HG03175 (cell line): ENCODE results near the gene TMEM106B.

Source experiments
- ATAC-seq: cut with Tn5 transposase; IDR thresholded peaks from one replicate; pipeline ENCODE4 v1.9.1; 2021; ENCODE audit warnings: mild to moderate bottlenecking, moderate library complexity; ENCODE audit not compliant: unreplicated experiment

TMEM106B gene

GRCh38 chr7:12226756-12227155 is 15.7 kb downstream of the TMEM106B start:
- ATAC-seq, result no peak

DNA sequence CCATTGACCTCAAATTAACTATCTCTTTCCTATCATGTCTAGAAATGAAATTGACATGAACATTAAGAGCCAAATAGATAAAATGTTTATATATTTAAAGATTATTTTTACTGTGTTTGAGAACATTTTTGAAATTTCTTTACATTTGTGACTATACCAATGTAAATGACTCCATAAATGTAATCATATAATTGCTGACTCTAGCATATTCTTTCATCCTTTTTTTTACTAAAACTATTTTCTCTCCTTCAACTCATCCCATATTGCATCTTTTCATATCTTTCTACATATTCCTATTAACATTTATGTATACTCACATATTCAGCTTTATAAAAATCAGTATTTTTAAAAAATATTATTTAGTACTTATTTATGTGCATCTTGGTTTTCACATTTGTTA is 16.9 kb downstream of the TMEM106B start:
- ATAC-seq, result no peak

DNA sequence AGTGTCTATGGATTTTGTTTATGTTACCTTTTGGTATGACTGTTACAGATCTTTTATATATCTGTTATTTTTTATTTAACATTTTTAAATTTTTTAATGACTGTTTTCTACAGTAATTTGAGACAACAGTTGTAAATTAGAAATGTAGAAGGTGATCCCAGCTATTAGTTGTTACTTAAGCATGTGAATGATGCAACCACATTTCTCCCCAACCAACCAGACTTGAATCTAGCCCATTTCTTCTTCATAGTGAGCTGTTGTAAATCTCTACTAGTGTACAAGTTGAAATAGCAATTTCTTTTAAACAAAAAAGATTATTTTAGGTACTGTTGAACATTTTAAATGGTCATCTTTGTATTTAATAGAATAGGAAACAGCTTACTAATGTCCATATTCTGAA is 18.0 kb downstream of the TMEM106B start:
- ATAC-seq, result no peak

DNA sequence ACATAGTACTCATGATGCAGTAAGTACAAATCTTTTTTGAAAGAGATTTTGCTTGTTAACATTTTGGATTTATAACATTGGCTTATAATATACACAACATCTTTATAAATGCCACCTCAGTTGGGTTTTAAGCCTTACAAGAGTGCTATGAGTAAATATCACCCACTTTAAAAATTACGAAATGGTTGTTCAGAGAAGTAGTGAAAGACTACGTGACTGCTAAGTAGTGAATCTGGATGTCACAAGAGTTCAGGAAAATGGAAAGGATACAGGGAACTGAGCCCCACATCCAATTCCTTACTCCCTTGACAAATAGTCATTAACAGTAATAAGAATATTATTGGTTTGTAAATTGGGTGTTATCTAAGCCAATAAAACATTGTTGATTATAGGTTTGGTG is 20.0 kb downstream of the TMEM106B start:
- ATAC-seq, result no peak

DNA sequence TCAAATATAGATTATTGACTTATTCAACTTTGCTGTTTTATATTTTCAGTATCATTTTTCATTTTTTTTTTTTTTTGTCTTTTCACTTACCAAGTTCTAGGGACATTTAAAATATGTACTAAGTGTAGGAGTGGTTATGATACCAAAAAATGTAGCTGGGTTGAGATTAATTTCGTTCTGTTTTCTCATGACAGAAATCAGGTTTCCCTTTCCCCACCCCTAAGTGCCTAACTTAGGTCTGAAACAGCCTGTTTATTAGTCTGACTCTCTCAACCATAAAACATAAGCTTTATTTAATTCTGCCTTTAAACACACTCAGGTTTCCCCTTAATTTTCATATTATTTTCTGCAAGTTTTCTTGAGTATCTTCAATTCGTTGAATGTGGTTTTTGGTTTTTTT is 22.1 kb downstream of the TMEM106B start:
- no peak for ATAC-seq

- ATAC-seq, result no peak
These were observed 23.3 kb downstream of the TMEM106B start for GRCh38 chr7:12234334-12234865.

- no peak for ATAC-seq
These were observed 24.9 kb downstream of the TMEM106B start for GRCh38 chr7:12235970-12236369.

DNA sequence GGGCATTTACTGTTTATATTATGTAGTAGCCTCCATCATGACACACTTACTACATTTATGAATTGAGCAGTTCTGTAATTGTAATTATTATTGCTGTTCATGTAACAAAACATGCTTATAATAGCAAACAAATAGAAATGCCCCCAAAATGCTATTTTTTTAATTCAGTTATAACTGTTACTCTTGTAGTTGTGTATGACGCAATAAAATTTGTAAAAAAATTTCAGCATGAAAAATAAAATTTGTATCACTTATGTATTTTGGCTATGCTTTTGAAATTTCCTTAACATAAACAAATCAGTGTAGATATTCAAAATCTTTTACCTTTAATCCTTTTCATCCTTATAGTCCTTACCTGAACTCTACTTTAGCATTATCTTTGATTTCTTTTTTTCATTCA is 25.9 kb downstream of the TMEM106B start:
- ATAC-seq, result no peak

- ATAC-seq, result no peak
These were observed 28.7 kb downstream of the TMEM106B start for GRCh38 chr7:12239806-12240205.

DNA sequence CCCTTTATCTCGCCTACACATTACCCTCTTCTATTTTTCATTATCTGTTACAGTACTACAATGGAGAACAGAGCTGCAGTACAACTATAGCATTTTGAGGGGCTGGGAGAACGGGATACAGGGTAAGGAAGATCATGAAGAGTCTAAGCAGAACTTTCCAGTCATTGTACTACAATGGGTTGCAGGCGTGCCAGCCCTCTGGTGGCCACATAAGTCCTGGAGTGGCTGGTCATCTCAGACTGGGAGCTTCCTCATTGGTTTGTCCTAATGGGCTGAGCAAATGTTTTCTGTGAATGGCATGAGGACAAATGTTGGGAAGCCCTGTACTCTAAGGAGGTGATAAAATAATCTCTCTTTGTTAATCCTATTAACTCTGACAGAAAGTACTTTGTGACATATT is 33.0 kb downstream of the TMEM106B start:
- peak; percentile 57 for ATAC-seq

- ATAC-seq, result no peak
These were observed 33.6 kb downstream of the TMEM106B start for GRCh38 chr7:12244694-12245093.

GRCh38 chr7:12249706-12250105 is 38.6 kb downstream of the TMEM106B start:
- no peak for ATAC-seq

DNA sequence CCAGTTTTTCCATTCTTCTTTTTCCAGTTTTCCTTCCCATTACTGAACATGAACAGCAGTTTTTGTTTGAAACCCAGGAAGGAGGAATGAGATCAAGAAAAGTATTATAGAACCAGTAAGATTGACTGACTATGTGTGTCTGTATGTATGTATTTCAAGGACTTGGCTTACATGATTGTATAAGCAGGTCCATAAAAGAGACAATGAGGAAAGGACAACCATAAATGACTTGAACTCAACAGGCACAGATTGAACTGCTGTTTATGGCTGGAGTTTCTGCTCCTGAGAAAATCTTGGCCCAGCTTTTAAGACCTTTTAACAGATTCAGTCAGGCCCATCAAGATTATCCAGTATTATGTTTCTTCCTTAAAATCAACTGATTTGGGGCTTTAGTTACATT is 39.1 kb downstream of the TMEM106B start:
- ATAC-seq, result no peak

DNA sequence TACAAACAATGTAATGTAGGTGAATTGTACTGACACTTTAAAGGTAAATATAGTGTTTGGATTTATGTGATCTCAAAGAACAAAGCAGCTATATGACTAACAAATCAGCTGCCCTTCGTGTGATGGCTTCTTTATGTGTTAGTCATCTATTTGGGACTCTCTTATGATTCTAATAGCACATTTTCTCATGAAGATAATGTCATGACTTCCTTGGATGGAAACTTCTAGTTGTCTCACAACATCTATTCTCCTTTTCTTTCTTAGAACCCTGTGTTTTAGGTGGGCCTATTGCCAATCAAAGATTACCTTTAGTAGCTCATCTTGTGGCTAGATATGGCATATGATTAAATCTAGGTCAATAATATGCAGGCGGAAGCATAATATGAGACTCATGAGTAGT is 45.0 kb downstream of the TMEM106B start:
- no peak for ATAC-seq

DNA sequence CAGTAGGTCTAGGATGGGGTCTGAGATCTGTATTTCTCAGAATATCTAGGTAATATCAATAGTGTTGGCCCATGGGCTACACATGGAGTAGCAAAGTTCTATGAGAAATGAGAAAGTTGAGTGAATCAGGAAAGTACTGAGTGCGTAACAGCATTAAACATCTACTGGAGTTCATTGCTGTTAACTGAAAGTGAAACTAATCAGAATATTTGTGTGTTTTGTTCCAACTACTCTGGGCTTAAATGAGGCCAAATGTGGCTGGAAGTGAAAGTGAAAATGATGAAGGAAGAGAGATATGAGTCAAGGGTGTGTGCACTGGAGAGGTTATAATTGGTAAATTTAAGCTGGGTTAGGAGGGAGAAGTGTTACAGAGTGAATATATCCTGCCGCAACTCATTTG is 46.5 kb downstream of the TMEM106B start:
- ATAC-seq, result peak; percentile 100

DNA sequence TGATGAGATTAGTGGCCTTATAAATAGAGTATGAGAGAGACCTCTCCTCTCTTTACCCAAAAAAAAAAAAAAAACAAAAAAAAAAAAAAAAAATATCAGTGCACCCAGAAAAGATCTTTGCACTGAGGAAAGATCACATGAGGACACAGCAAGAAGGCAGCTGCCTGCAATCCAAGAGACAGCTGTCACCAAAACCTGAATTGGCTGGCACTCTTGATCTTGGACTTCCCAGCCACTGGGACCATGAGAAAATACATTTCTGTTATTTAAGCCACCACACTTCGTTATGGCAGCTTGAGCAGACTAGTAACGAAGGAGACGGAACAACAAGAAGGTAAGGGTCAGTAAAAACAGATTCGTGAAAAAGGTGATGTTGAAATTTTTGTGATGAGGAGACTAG is 47.0 kb downstream of the TMEM106B start:
- ATAC-seq, result no peak

DNA sequence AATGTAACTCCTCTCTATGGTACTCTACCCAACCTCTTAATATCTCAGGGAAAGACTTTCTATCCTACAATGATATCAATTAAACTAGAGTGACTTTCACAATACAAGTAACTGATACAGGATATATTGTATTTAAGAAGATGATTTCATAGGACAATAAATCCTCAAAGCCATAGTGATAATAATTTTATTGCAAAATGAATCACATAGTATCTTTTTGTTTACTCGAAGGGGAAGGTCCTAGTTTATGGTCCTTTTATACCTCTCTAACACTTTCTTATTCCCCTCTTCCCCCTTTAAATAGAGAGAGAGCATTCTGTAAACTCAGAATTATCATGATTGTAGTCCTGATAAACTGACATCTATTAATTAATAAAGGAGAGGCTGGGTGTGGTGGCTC is 56.4 kb downstream of the TMEM106B start:
- no peak for ATAC-seq

GRCh38 chr7:12269100-12269895 is 58.2 kb downstream of the TMEM106B start:
- no peak for ATAC-seq

- ATAC-seq, result no peak
These were observed 69.9 kb downstream of the TMEM106B start for GRCh38 chr7:12281038-12281437.

DNA sequence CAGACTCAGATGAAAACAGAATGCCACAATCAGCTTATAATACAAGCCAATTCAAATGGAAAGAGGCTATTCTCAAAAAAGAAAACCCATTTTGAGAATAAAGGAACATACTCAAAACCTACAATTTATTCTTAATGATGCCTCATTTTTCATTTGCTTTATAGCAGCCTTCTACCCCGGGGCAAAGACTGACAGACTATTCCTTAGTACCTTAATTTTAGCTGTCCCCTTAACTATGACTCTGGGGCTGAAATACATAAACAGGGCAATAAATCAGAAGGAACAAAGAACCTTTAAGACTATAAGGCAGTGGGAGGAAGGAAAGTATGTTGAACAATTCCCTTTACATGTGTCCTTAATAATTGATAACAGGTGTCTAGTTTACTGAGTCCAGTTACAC is 76.8 kb downstream of the TMEM106B start:
- ATAC-seq, result no peak

DNA sequence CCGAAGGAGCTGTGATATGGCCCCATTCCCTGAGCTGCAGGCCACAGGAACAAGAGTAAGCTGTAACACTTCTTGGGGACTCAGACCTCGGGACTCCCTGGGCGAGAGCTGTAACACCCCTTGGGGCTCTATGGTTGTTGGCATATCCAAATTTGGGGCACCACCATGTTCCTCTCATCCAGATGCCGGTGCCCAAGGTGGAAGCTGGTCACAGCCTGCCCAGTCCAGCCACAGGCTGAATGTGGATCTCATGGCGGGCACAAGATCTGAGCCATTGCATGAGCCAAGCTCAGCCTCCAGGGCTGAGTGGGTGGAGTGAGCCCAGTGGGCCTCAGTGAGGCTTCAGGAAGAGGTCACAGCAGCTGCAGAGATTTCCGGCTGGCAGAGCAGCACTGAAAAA is 78.9 kb downstream of the TMEM106B start:
- no peak for ATAC-seq

- no peak for ATAC-seq
These were observed 79.7 kb downstream of the TMEM106B start for GRCh38 chr7:12290761-12291160.

GRCh38 chr7:12291870-12292269 is 80.8 kb downstream of the TMEM106B start:
- ATAC-seq, result no peak
